HG03558 (cell line): ENCODE data around the gene CITED2.
"Not testable (repeated sequence)": the region's sequence is repeated elsewhere in the genome, so short reads cannot be mapped to it uniquely, and the experiment has no call there.

Source experiments
- ATAC-seq: cut with Tn5 transposase; IDR thresholded peaks from one replicate; pipeline ENCODE4 v1.9.1; 2021; ENCODE audit warnings: moderate number of reproducible peaks; ENCODE audit not compliant: unreplicated experiment; ENCODE audit errors: extremely low read depth

The CITED2 gene

GRCh38 chr6:139368661-139369060 lies 5.8 kb downstream of the CITED2 start:
- ATAC-seq: no peak

GRCh38 chr6:139367810-139368351 lies 6.6 kb downstream of the CITED2 start:
- no peak for ATAC-seq

GRCh38 chr6:139364982-139365379 lies 9.5 kb downstream of the CITED2 start:
- no peak for ATAC-seq

GRCh38 chr6:139364302-139364981 lies 10.0 kb downstream of the CITED2 start:
- no peak for ATAC-seq

GRCh38 chr6:139363797-139364196 lies 10.7 kb downstream of the CITED2 start:
- not testable (repeated sequence) for ATAC-seq

- not testable (repeated sequence) for ATAC-seq
Observed at GRCh38 chr6:139363123-139363522, 11.3 kb downstream of the CITED2 start.

- ATAC-seq: no peak
Observed at GRCh38 chr6:139361211-139361610, 13.2 kb downstream of the CITED2 start.

GRCh38 chr6:139356924-139357323 lies 17.5 kb downstream of the CITED2 start:
- no peak for ATAC-seq

- no peak for ATAC-seq
Observed at GRCh38 chr6:139355777-139356445, 18.5 kb downstream of the CITED2 start.

- ATAC-seq: peak; percentile 70
Observed at GRCh38 chr6:139355172-139355571, 19.3 kb downstream of the CITED2 start.

- no peak for ATAC-seq
Observed at GRCh38 chr6:139354189-139354588, 20.3 kb downstream of the CITED2 start.

GRCh38 chr6:139349464-139350020 lies 24.9 kb downstream of the CITED2 start:
- no peak for ATAC-seq

GRCh38 chr6:139346392-139346791 lies 28.1 kb downstream of the CITED2 start:
- no peak for ATAC-seq

GRCh38 chr6:139344186-139344963 lies 30.1 kb downstream of the CITED2 start:
- ATAC-seq: no peak

GRCh38 chr6:139343052-139343750 lies 31.2 kb downstream of the CITED2 start:
- no peak for ATAC-seq

- ATAC-seq: no peak
Observed at GRCh38 chr6:139341060-139341459, 33.4 kb downstream of the CITED2 start.

GRCh38 chr6:139338795-139339194 lies 35.7 kb downstream of the CITED2 start:
- no peak for ATAC-seq

GRCh38 chr6:139337830-139338229 lies 36.6 kb downstream of the CITED2 start:
- ATAC-seq: no peak

- ATAC-seq: no peak
Observed at GRCh38 chr6:139337001-139337400, 37.4 kb downstream of the CITED2 start.

GRCh38 chr6:139336488-139336887 lies 38.0 kb downstream of the CITED2 start:
- ATAC-seq: no peak
